Measurements from ENCODE around the gene MICALL1. TPM values are rescaled to one million over a fixed set of nuclear protein-coding genes. Genes with fewer than 3 reads are reported as not detected.
"Not testable (repeated sequence)": the region's sequence is repeated elsewhere in the genome, so short reads cannot be mapped to it uniquely, and the experiment has no call there.

Gene MICALL1
- total RNA-seq, 1 donor from 2014 or later: 29.1 TPM

GRCh38 chr22:37943136-37943824 lies 37.2 kb downstream of the MICALL1 start:
- no peaks in the 10 kb centered on the region for H3K27me3 Mint-ChIP-seq (ENCODE audit: low read depth)
- H3K4me3 Mint-ChIP-seq (ENCODE audit: low read depth): no peak overlapping the region
- no peak for DNase-seq (ENCODE audit: low spot score)
- H3K9me3 Mint-ChIP-seq: no peaks in the 10 kb centered on the region
- H3K4me1 Mint-ChIP-seq (ENCODE audit: low read depth): no peaks in the 10 kb centered on the region
- no peak overlapping the region for H3K27ac Mint-ChIP-seq
- peaks cover 7% of the 10 kb centered on the region for H3K36me3 Mint-ChIP-seq (ENCODE audit: low read depth)
- intact Hi-C loops (cut with micrococcal nuclease): no loop called here

- Mint-ChIP-seq H3K4me1 (ENCODE audit: low read depth) (no peaks in the 10 kb centered on the region), H3K27me3 (ENCODE audit: low read depth) (no peaks in the 10 kb centered on the region), H3K9me3 (no peaks in the 10 kb centered on the region), H3K36me3 (ENCODE audit: low read depth) (peaks cover 7% of the 10 kb centered on the region), H3K27ac (no peak overlapping the region), H3K4me3 (ENCODE audit: low read depth) (no peak overlapping the region)
- DNase-seq (ENCODE audit: low spot score): no peak
- intact Hi-C loops (cut with micrococcal nuclease): no loop called here
Measured at GRCh38 chr22:37943825-37944198, 37.7 kb downstream of the MICALL1 start.

DNA sequence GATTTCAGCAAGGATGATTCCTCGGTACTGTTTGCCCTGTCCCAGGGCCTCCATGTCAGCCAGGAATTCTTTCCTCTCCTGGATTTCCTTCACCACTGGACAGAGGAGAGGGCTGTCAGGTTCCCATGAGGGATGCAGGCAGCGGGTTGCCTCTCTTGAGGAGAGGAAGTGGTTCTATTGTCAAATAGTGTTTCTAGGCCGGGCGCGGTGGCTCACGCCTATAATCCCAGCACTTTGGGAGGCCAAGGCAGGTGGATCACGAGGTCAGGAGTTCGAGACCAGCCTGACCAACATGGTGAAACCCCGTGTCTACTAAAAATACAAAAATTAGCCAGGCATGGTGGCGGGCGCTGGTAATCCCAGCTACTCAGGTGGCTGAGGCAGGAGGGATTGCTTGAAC lies 38.3 kb downstream of the MICALL1 start:
- DNase-seq (ENCODE audit: low spot score); H3K27me3 Mint-ChIP-seq (ENCODE audit: low read depth); intact Hi-C loops (cut with micrococcal nuclease); H3K9me3 Mint-ChIP-seq; H3K27ac Mint-ChIP-seq; H3K36me3 Mint-ChIP-seq (ENCODE audit: low read depth); H3K4me3 Mint-ChIP-seq (ENCODE audit: low read depth); H3K4me1 Mint-ChIP-seq (ENCODE audit: low read depth): not testable (repeated sequence)

DNA sequence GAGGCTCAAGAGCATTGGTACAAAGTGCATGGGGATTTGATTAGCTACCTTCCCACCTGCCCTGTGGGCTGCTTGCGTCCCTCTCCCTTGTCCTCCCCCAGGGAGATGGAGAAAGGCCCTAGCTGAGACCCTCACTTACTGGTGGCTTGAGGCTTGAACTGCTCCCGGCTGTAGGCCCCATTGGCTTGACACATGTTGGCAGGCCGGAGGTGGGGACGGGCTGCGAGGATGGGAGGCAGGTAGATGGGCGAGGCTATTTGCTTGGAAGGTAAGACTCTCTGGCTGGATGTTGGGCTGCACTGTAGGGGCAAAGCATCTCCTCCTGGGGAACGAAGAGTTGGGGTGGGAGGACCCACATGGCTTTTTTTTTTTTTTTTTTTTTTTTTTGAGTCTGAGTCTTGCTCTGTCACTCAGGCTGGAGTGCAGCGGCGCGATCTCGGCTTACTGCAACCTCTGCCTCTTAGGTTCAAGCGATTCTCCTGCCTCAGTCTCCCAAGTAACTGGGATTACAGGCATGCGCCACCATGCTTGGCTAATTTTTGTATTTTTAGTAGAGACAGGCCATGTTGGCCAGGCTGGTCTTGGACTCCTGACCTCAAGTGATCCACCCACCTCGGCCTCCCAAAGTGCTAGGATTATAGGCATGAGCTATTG lies 41.2 kb downstream of the MICALL1 start:
- H3K4me3 Mint-ChIP-seq (ENCODE audit: low read depth); intact Hi-C loops (cut with micrococcal nuclease); H3K27me3 Mint-ChIP-seq (ENCODE audit: low read depth); H3K4me1 Mint-ChIP-seq (ENCODE audit: low read depth); H3K27ac Mint-ChIP-seq; DNase-seq (ENCODE audit: low spot score); H3K36me3 Mint-ChIP-seq (ENCODE audit: low read depth); H3K9me3 Mint-ChIP-seq: not testable (repeated sequence)

- peaks cover 13% of the 10 kb centered on the region for H3K27me3 Mint-ChIP-seq (ENCODE audit: low read depth)
- intact Hi-C loops (cut with micrococcal nuclease): no loop called here
- no peak overlapping the region for H3K27ac Mint-ChIP-seq
- no peak for DNase-seq (ENCODE audit: low spot score)
- H3K36me3 Mint-ChIP-seq (ENCODE audit: low read depth): peaks cover 3% of the 10 kb centered on the region
- no peaks in the 10 kb centered on the region for H3K9me3 Mint-ChIP-seq
- H3K4me3 Mint-ChIP-seq (ENCODE audit: low read depth): no peak overlapping the region
- H3K4me1 Mint-ChIP-seq (ENCODE audit: low read depth): peaks cover 18% of the 10 kb centered on the region
Measured at GRCh38 chr22:37951305-37951704, 45.2 kb downstream of the MICALL1 start.

- DNase-seq (ENCODE audit: low spot score); H3K27ac Mint-ChIP-seq; H3K9me3 Mint-ChIP-seq; intact Hi-C loops (cut with micrococcal nuclease): not testable (repeated sequence)
- peaks cover 15% of the 10 kb centered on the region for H3K36me3 Mint-ChIP-seq (ENCODE audit: low read depth)
- peaks cover 13% of the 10 kb centered on the region for H3K27me3 Mint-ChIP-seq (ENCODE audit: low read depth)
- H3K4me1 Mint-ChIP-seq (ENCODE audit: low read depth): peaks cover 20% of the 10 kb centered on the region
- peak overlapping the region; percentile 98 for H3K4me3 Mint-ChIP-seq (ENCODE audit: low read depth)
Measured at GRCh38 chr22:37952629-37953028, 46.5 kb downstream of the MICALL1 start.

DNA sequence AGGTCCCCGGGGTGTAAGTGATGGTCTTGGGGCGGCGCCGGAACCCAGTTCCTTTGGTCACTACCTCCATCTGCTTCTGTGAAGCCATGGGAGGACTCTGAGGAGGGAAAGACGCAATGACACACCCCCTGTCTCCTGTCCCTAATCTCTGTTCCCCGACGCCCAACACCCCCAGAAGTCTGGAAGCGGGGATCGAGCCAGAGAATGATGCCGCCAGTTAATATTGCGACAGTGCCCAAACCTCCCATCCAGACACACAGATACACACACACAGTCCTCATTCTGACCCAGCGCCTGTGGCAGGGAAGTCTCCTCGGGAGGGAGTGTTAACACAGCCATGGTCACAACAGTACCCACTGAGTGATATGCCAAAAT lies 47.0 kb downstream of the MICALL1 start:
- intact Hi-C loops (cut with micrococcal nuclease): no loop called here
- peaks cover 13% of the 10 kb centered on the region for H3K27me3 Mint-ChIP-seq (ENCODE audit: low read depth)
- H3K27ac Mint-ChIP-seq: no peak overlapping the region
- H3K4me3 Mint-ChIP-seq (ENCODE audit: low read depth): peak overlapping the region; percentile 98
- DNase-seq (ENCODE audit: low spot score): no peak
- H3K36me3 Mint-ChIP-seq (ENCODE audit: low read depth): peaks cover 19% of the 10 kb centered on the region
- H3K9me3 Mint-ChIP-seq: no peaks in the 10 kb centered on the region
- peaks cover 20% of the 10 kb centered on the region for H3K4me1 Mint-ChIP-seq (ENCODE audit: low read depth)

- peak within 1 kb of the TSS; percentile 92 for H3K27ac Mint-ChIP-seq
- intact Hi-C loops (cut with micrococcal nuclease): no loop called here
- H3K27me3 Mint-ChIP-seq (ENCODE audit: low read depth): peaks cover 13% of the 10 kb centered on the region
- peaks cover 20% of the 10 kb centered on the region for H3K4me1 Mint-ChIP-seq (ENCODE audit: low read depth)
- peak; percentile 94 for DNase-seq (ENCODE audit: low spot score)
- no peaks in the 10 kb centered on the region for H3K9me3 Mint-ChIP-seq
- peaks cover 22% of the 10 kb centered on the region for H3K36me3 Mint-ChIP-seq (ENCODE audit: low read depth)
- H3K4me3 Mint-ChIP-seq (ENCODE audit: low read depth): peak within 1 kb of the TSS; percentile 98
Measured at GRCh38 chr22:37953437-37954179, 47.5 kb downstream of the MICALL1 start, which contains the start of the genes C22orf23 and POLR2F. Gene C22orf23 (minus strand): TSS chr22:37953601. CDS start chr22:37953149, 452 bp downstream. Gene POLR2F (plus strand): TSS chr22:37953699. CDS start chr22:37953788, 89 bp downstream.

DNA sequence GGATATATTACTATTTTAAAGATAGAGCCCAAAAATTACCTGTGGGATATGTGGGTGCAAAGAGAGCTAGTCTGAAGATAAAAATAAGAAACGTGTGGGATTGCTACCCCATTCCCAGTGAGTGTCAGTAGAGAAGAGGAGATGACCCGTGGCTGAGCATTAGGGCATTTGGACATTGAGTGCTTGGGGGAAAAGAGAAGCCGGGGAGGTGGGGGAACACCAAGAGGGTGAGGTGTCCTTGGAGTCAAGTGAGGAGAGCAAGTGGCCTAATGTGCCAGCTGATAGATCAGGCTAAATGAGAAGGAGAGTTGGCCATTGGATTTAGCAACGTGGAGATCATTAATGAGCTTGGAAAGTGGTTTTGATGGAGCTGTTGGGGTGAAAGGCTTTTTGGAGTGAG lies 48.6 kb downstream of the MICALL1 start:
- no peak for DNase-seq (ENCODE audit: low spot score)
- Mint-ChIP-seq H3K9me3 (no peaks in the 10 kb centered on the region), H3K27ac (no peak overlapping the region), H3K4me1 (ENCODE audit: low read depth) (peaks cover 20% of the 10 kb centered on the region), H3K4me3 (ENCODE audit: low read depth) (peak overlapping the region; percentile 98), H3K27me3 (ENCODE audit: low read depth) (peaks cover 13% of the 10 kb centered on the region), H3K36me3 (ENCODE audit: low read depth) (peaks cover 33% of the 10 kb centered on the region)
- intact Hi-C loops (cut with micrococcal nuclease): no loop called here

GRCh38 chr22:37955825-37956397 lies 49.8 kb downstream of the MICALL1 start:
- DNase-seq (ENCODE audit: low spot score); H3K9me3 Mint-ChIP-seq; H3K27ac Mint-ChIP-seq; H3K4me3 Mint-ChIP-seq (ENCODE audit: low read depth); intact Hi-C loops (cut with micrococcal nuclease): not testable (repeated sequence)
- peaks cover 20% of the 10 kb centered on the region for H3K4me1 Mint-ChIP-seq (ENCODE audit: low read depth)
- peaks cover 42% of the 10 kb centered on the region for H3K36me3 Mint-ChIP-seq (ENCODE audit: low read depth)
- H3K27me3 Mint-ChIP-seq (ENCODE audit: low read depth): peaks cover 13% of the 10 kb centered on the region

DNA sequence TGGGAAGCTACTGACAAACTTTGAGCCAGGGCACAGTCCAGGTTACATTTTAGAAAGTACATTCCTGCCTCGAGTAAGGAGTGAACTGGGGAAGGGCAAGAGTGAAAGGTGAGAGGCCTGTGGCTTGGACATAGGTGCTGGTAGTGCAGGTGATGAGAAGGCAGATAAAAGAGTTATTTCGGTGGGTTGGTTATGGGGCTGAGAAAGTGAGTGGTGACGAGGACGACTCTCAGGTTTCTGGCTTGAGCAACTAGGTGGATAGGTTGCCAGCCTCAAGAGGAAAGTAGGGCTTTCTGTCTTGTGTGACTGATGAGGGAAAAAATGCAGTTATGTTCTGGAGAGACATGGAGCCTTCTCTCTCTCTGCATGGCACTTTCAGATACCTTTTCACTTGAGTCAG lies 51.1 kb downstream of the MICALL1 start:
- no peak overlapping the region for H3K27ac Mint-ChIP-seq
- no peak for DNase-seq (ENCODE audit: low spot score)
- intact Hi-C loops (cut with micrococcal nuclease): no loop called here

DNA sequence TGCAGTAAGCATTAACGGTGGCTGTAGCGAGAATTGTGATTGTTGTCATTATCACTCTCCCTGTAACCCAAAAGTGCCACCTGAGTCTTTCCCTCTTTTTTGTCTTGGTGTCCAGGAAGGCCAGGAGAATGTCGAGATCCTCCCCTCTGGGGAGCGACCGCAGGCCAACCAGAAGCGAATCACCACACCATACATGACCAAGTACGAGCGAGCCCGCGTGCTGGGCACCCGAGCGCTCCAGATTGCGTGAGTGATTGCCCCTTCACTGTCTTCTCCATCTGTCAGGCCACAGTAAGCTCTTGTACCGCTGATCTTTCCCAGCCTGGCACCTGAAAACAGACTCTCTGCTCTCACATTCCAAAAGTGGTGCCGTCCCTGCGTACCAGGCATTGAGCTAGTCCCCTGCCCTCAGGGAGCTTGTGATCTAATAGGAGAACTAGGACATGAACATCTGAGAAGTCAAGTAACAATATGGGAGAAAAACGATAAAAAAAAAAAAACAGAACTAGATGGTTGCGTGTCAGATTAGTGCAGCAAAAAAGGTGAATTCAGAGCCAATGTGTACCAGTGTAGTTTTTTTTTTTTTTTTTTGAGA lies 53.2 kb downstream of the MICALL1 start:
- Mint-ChIP-seq H3K9me3 (no peaks in the 10 kb centered on the region), H3K36me3 (ENCODE audit: low read depth) (peaks cover 60% of the 10 kb centered on the region), H3K4me3 (ENCODE audit: low read depth) (no peak overlapping the region), H3K27me3 (ENCODE audit: low read depth) (no peaks in the 10 kb centered on the region), H3K27ac (no peak overlapping the region), H3K4me1 (ENCODE audit: low read depth) (peaks cover 9% of the 10 kb centered on the region)
- intact Hi-C loops (cut with micrococcal nuclease): no loop called here
- no peak for DNase-seq (ENCODE audit: low spot score)

More for the DNA sequence above, 51.1 kb downstream of the MICALL1 start:
- H3K4me1 Mint-ChIP-seq (ENCODE audit: low read depth): peaks cover 18% of the 10 kb centered on the region
- no peaks in the 10 kb centered on the region for H3K9me3 Mint-ChIP-seq
- peaks cover 54% of the 10 kb centered on the region for H3K36me3 Mint-ChIP-seq (ENCODE audit: low read depth)
- no peak overlapping the region for H3K4me3 Mint-ChIP-seq (ENCODE audit: low read depth)
- peaks cover 6% of the 10 kb centered on the region for H3K27me3 Mint-ChIP-seq (ENCODE audit: low read depth)

All from activated T-helper 2 cell treated with anti-CD3 and anti-CD28 coated beads, Interferon-gamma antibody, Interleukin-2, Interleukin-4, amounts not matched to agents 10 μg/mL and 5 μg/mL and 100 μg/mL, durations not matched to agents 14 hours and 24 hours and 36 hours (primary cell).